MCF 10A (cell line): ENCODE data around the gene GRIN3B. TPM values are rescaled to one million over a fixed set of nuclear protein-coding genes. Genes with fewer than 3 reads are reported as not detected.

Experiments
- BruUV-seq: library from RNA; stranded (reverse); fragments of 400-500 nt; replicated peaks from 2 replicates; lab custom pipeline; 2021; lab: Mats Ljungman, UMichigan
- CTCF ChIA-PET: fragments of 300-600 bp; sonication (Branson Sonifier 250); formaldehyde crosslinking; extraction: SDS; loops from one replicate; lab custom pipeline; 2021; ENCODE audit warnings: antibody characterized with exemption, inconsistent platforms; lab: Yijun Ruan, JAX
- POLR2A ChIA-PET: fragments of 300-600, 350-650 bp; sonication (Branson Sonifier 250); formaldehyde crosslinking; extraction: SDS; loops from one replicate; lab custom pipeline; 2020; ENCODE audit warnings: antibody characterized with exemption, inconsistent platforms; lab: Yijun Ruan, JAX
- DNase-seq: peaks from one replicate; pipeline ENCODE4 v3.0.0-alpha.2; 2018; ENCODE audit not compliant: unreplicated experiment
- H3K27ac Mint-ChIP-seq: one replicate; pipeline ENCODE4 v1.8.0; 2022; ENCODE audit warnings: mild to moderate bottlenecking, low read depth, mixed read lengths; ENCODE audit not compliant: unreplicated experiment
- H3K27me3 Mint-ChIP-seq: one replicate; pipeline ENCODE4 v1.8.0; 2022; ENCODE audit warnings: mixed read lengths; ENCODE audit not compliant: insufficient read depth, unreplicated experiment
- H3K36me3 Mint-ChIP-seq: one replicate; pipeline ENCODE4 v1.8.0; 2022; ENCODE audit warnings: mild to moderate bottlenecking, moderate library complexity, mixed read lengths; ENCODE audit not compliant: insufficient read depth, unreplicated experiment
- H3K4me1 Mint-ChIP-seq: one replicate; pipeline ENCODE4 v1.8.0; 2022; ENCODE audit warnings: mixed read lengths; ENCODE audit not compliant: insufficient read depth, unreplicated experiment
- H3K4me3 Mint-ChIP-seq: one replicate; pipeline ENCODE4 v1.8.0; 2022; ENCODE audit warnings: mild to moderate bottlenecking, moderate library complexity, mixed read lengths; ENCODE audit not compliant: unreplicated experiment
- H3K9me3 Mint-ChIP-seq: one replicate; pipeline ENCODE4 v1.8.0; 2022; ENCODE audit warnings: mixed read lengths; ENCODE audit not compliant: unreplicated experiment
- CTCF ChIP-seq: fragments of 200-600 bp; IDR thresholded peaks from one replicate; pipeline ENCODE4 v1.8.0; 2022; ENCODE audit warnings: antibody characterized with exemption, mild to moderate bottlenecking; ENCODE audit not compliant: unreplicated experiment
- intact Hi-C: fragments of 100-400 bp; cut with micrococcal nuclease; formaldehyde crosslinking; loops from 2 replicates; pipeline ENCODE4 v1.14.1; 2022
- total RNA-seq: library from RNA; stranded (reverse); gene quantifications from 2 replicates; pipeline ENCODE4 v1.2.3, GENCODE V29; 2022

Gene GRIN3B
- total RNA-seq, 1 experiment from 2014 or later: not detected

GRCh38 chr19:1003283-1003682, 3.1 kb downstream of the GRIN3B start:
- intact Hi-C loops: no loop called here
- Mint-ChIP-seq H3K27ac (no peak overlapping the region), H3K9me3 (no peaks in the 10 kb centered on the region), H3K36me3 (no peaks in the 10 kb centered on the region), H3K4me3 (no peak overlapping the region), H3K27me3 (peaks cover 13% of the 10 kb centered on the region), H3K4me1 (no peaks in the 10 kb centered on the region)
- no peak for DNase-seq
- ChIA-PET POLR2A (interaction anchor here (0.6 kb wide), 1 partner anchor 155 kb away, joined by 3 read pairs; no protein-coding TSS in a partner anchor), CTCF (interaction anchor here (0.7 to 1.0 kb wide), 2 partner anchors 9 to 241 kb away, joined by 4 to 5 read pairs; no protein-coding TSS in a partner anchor)
- no TSS peak for BruUV-seq
- TF ChIP-seq CTCF: no peak

- Mint-ChIP-seq H3K9me3 (no peaks in the 10 kb centered on the region), H3K27ac (no peak overlapping the region), H3K4me3 (no peak overlapping the region), H3K36me3 (no peaks in the 10 kb centered on the region), H3K4me1 (no peaks in the 10 kb centered on the region), H3K27me3 (peaks cover 3% of the 10 kb centered on the region)
- no peak for DNase-seq
- intact Hi-C loops: no loop called here
- no peak for TF ChIP-seq CTCF
- CTCF ChIA-PET: interaction anchor here (1.0 kb wide), 1 partner anchor 8 kb away, joined by 5 read pairs; no protein-coding TSS in a partner anchor
- POLR2A ChIA-PET: interaction anchor here (1.3 to 2.0 kb wide), 2 partner anchors 8 to 13 kb away, joined by 5 to 8 read pairs; no protein-coding TSS in a partner anchor
- BruUV-seq: no TSS peak
Observed at GRCh38 chr19:1004204-1004802, 4.1 kb downstream of the GRIN3B start.

GRCh38 chr19:1004803-1005664, 4.8 kb downstream of the GRIN3B start:
- CTCF ChIA-PET: no interaction called here
- POLR2A ChIA-PET: interaction anchor here (1.3 to 2.0 kb wide), 2 partner anchors 9 to 12 kb away, joined by 5 to 8 read pairs; no protein-coding TSS in a partner anchor
- H3K27me3 Mint-ChIP-seq: no peaks in the 10 kb centered on the region
- H3K27ac Mint-ChIP-seq: no peak overlapping the region
- H3K4me1 Mint-ChIP-seq: no peaks in the 10 kb centered on the region
- DNase-seq: no peak
- no peak for TF ChIP-seq CTCF
- H3K9me3 Mint-ChIP-seq: no peaks in the 10 kb centered on the region
- no TSS peak for BruUV-seq
- H3K36me3 Mint-ChIP-seq: peaks cover 5% of the 10 kb centered on the region
- no peak overlapping the region for H3K4me3 Mint-ChIP-seq
- intact Hi-C loops: no loop called here
